Left kidney (tissue), 2 donors: ENCODE measurements around the gene POLK. TPM values are rescaled to one million over a fixed set of nuclear protein-coding genes. Genes with fewer than 3 reads are reported as not detected.
A peak's percentile ranks its signal among the peaks of the same experiment; 100 is the strongest.
"Not testable (repeated sequence)": the region's sequence is repeated elsewhere in the genome, so short reads cannot be mapped to it uniquely, and the experiment has no call there.

ENCODE experiments used
- DNase-seq: peaks from one replicate; pipeline ENCODE4 v3.0.0-alpha.2; 2013
- polyA plus RNA-seq: library from polyadenylated mRNA; unstranded; fragments of 120-200 nt; gene quantifications from one replicate; pipeline ENCODE4 v1.2.1, GENCODE V29; 2013; ENCODE audit not compliant: insufficient read length

Gene POLK
- polyA plus RNA-seq, 1 donor = 36.9 TPM

- no peak for DNase-seq
Observed at GRCh38 chr5:75608870-75609269, 97.2 kb downstream of the POLK start.

GRCh38 chr5:75610201-75610600 is 98.5 kb downstream of the POLK start:
- no peak for DNase-seq

- not testable (repeated sequence) for DNase-seq
Observed at GRCh38 chr5:75610859-75611310, 99.2 kb downstream of the POLK start.

GRCh38 chr5:75611311-75612225 is 99.9 kb downstream of the POLK start, which contains the start of gene ANKDD1B:
ANKDD1B (plus strand) TSS chr5:75611453; CDS start chr5:75611635, 182 bp downstream.
- no peak for DNase-seq

- DNase-seq = no peak
Observed at GRCh38 chr5:75612226-75612569, 100.5 kb downstream of the POLK start.

GRCh38 chr5:75612901-75613300 is 101.2 kb downstream of the POLK start:
- no peak for DNase-seq

- no peak for DNase-seq
Observed at GRCh38 chr5:75614176-75614575, 102.5 kb downstream of the POLK start.

GRCh38 chr5:75616371-75616881 is 104.7 kb downstream of the POLK start:
- DNase-seq = no peak

- DNase-seq = no peak
Observed at GRCh38 chr5:75616971-75617621, 105.4 kb downstream of the POLK start.

- DNase-seq = no peak
Observed at GRCh38 chr5:75617736-75618352, 106.2 kb downstream of the POLK start.

- no peak for DNase-seq
Observed at GRCh38 chr5:75620184-75620959, 108.7 kb downstream of the POLK start.

- DNase-seq = no peak
Observed at GRCh38 chr5:75622564-75622963, 110.9 kb downstream of the POLK start.

- no peak for DNase-seq
Observed at GRCh38 chr5:75623846-75624245, 112.2 kb downstream of the POLK start.

- DNase-seq = no peak
Observed at GRCh38 chr5:75626959-75627358, 115.3 kb downstream of the POLK start.

GRCh38 chr5:75627801-75628200 is 116.1 kb downstream of the POLK start:
- DNase-seq = no peak

GRCh38 chr5:75630875-75631274 is 119.2 kb downstream of the POLK start:
- no peak for DNase-seq

- DNase-seq = no peak
Observed at GRCh38 chr5:75632321-75632720, 120.6 kb downstream of the POLK start.

GRCh38 chr5:75637949-75638348 is 126.3 kb downstream of the POLK start:
- no peak for DNase-seq

- DNase-seq = no peak
Observed at GRCh38 chr5:75639535-75640311, 128.0 kb downstream of the POLK start.

GRCh38 chr5:75640395-75640794 is 128.7 kb downstream of the POLK start:
- peak; percentile 44 for DNase-seq

GRCh38 chr5:75640826-75641225 is 129.1 kb downstream of the POLK start:
- no peak for DNase-seq
